Measurements from ENCODE around the gene GRHL3.

DNA sequence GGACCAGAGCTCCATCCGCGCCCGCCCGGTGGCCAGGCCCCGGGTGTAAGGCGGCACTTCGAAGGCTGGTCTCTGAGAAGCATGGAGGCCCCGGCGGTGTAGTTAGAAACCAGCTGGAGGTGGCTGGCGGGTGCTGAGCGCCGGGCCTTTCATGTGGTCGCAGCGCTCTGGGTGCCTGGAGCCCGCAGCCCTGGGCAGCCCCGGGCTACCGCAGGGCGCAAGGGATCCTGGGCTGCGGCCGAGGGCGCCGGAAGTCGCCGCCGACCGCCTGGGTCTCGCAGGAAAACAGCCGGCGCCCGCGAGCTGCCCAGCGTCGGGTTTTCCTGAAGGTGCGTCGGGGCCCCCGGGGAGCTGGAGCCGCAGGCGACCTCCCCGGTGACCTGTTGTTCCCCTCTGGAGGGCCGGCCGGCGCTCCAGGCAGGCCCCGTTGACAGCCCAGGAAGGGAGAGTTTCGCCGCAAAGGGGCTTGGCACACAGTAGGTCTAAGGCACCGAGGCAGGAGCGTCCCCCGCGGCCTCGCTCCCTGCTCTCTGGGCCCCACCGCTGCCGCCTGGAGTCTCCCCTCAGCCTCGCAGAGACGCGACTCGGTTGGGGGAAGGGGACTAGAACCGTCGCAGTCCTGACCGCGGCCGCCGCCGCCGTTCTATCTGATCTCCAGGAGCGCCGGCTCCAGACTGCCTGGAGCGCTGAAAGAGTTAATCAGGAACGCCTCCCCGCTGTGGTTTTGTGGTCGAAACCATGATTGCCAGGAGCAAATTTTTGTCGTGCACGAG lies 2.7 kb downstream of the GRHL3 start:
- TF ChIP-seq, protein P1, sequence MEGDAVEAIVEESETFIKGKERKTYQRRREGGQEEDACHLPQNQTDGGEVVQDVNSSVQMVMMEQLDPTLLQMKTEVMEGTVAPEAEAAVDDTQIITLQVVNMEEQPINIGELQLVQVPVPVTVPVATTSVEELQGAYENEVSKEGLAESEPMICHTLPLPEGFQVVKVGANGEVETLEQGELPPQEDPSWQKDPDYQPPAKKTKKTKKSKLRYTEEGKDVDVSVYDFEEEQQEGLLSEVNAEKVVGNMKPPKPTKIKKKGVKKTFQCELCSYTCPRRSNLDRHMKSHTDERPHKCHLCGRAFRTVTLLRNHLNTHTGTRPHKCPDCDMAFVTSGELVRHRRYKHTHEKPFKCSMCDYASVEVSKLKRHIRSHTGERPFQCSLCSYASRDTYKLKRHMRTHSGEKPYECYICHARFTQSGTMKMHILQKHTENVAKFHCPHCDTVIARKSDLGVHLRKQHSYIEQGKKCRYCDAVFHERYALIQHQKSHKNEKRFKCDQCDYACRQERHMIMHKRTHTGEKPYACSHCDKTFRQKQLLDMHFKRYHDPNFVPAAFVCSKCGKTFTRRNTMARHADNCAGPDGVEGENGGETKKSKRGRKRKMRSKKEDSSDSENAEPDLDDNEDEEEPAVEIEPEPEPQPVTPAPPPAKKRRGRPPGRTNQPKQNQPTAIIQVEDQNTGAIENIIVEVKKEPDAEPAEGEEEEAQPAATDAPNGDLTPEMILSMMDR (IDR thresholded peaks at IDR 0.05) = no peak
- TF ChIP-seq EP300 (IDR thresholded peaks at IDR 0.05; ENCODE audit: low read depth) (no peak), POLR2A (IDR thresholded peaks at IDR 0.05) (no peak)

All from transverse colon (tissue), 3 donors.